Brain microvascular endothelial cell (primary cell): Measurements from ENCODE around the gene CCDC9B.

ENCODE experiments used
- DNase-seq: peaks from one replicate; pipeline ENCODE4 v3.0.0-alpha.2; 2020
- H3K27ac ChIP-seq: fragments of 250-450 bp; sonication (Bioruptor Pico); 2 replicates; pipeline ENCODE4 v1.5.1; 2020; ENCODE audit warnings: mild to moderate bottlenecking, moderate library complexity
- H3K27me3 ChIP-seq: fragments of 250-450 bp; sonication (Bioruptor Pico); replicated peaks from 2 replicates; pipeline ENCODE4 v1.5.1; 2020; ENCODE audit warnings: mild to moderate bottlenecking
- H3K36me3 ChIP-seq: fragments of 250-450 bp; sonication (Bioruptor Pico); replicated peaks from 2 replicates; pipeline ENCODE4 v1.5.1; 2020; ENCODE audit warnings: mild to moderate bottlenecking
- H3K4me3 ChIP-seq: 2 replicates; pipeline ENCODE4 v1.5.1; 2011; ENCODE audit warnings: low read depth, mild to moderate bottlenecking, control low read depth, low read length, moderate library complexity
- CTCF ChIP-seq: IDR thresholded peaks from 2 replicates; pipeline ENCODE4 v1.5.1; 2011; ENCODE audit warnings: low read depth, mild to moderate bottlenecking, moderate library complexity, low read length, control low read depth, inconsistent platforms; ENCODE audit errors: missing control alignments
- in situ Hi-C: cut with HindIII; loops from 2 replicates; pipeline ENCODE4 v1.10.0; 2017; ENCODE audit warnings: low sequenced_read_pairs, low pct_ligation_motif_present

Gene CCDC9B

GRCh38 chr15:40366457-40367370, 26.0 kb upstream of the CCDC9B start:
- no peak overlapping the region for H3K4me3 ChIP-seq
- no peak for TF ChIP-seq CTCF
- no peak for DNase-seq

GRCh38 chr15:40365624-40366456, 25.1 kb upstream of the CCDC9B start:
- Histone ChIP-seq H3K4me3 (no peak overlapping the region), H3K27me3 (no peaks in the 10 kb centered on the region), H3K36me3 (no peaks in the 10 kb centered on the region), H3K27ac (no peak overlapping the region)
- TF ChIP-seq CTCF: no peak
- DNase-seq: no peak
- in situ Hi-C loops: no loop called here

More at GRCh38 chr15:40366457-40367370, 26.0 kb upstream of the CCDC9B start:
- Histone ChIP-seq H3K27ac (no peak overlapping the region), H3K27me3 (no peaks in the 10 kb centered on the region), H3K36me3 (no peaks in the 10 kb centered on the region)
- in situ Hi-C loops: no loop called here

- Histone ChIP-seq H3K27me3 (no peaks in the 10 kb centered on the region), H3K36me3 (no peaks in the 10 kb centered on the region), H3K4me3 (no peak overlapping the region), H3K27ac (no peak overlapping the region)
- no peak for DNase-seq
- TF ChIP-seq CTCF: no peak
- in situ Hi-C loops: no loop called here
These were observed 24.3 kb upstream of the CCDC9B start for GRCh38 chr15:40365016-40365415.

- in situ Hi-C loops: no loop called here
- Histone ChIP-seq H3K27ac (no peak overlapping the region), H3K4me3 (no peak overlapping the region), H3K27me3 (no peaks in the 10 kb centered on the region), H3K36me3 (no peaks in the 10 kb centered on the region)
- DNase-seq: no peak
- no peak for TF ChIP-seq CTCF
These were observed 23.5 kb upstream of the CCDC9B start for GRCh38 chr15:40364251-40364650.

GRCh38 chr15:40363611-40364010, 22.9 kb upstream of the CCDC9B start:
- no peak overlapping the region for H3K4me3 ChIP-seq
- no peaks in the 10 kb centered on the region for H3K27me3 ChIP-seq
- in situ Hi-C loops: no loop called here
- H3K36me3 ChIP-seq: no peaks in the 10 kb centered on the region
- no peak for TF ChIP-seq CTCF
- no peak for DNase-seq
- no peak overlapping the region for H3K27ac ChIP-seq
